Uterus (tissue), 4 donors: ENCODE results near the gene ADK. TPM values are rescaled to one million over a fixed set of nuclear protein-coding genes. Genes with fewer than 3 reads are reported as not detected.

Source experiments
- DNase-seq, 2 donors: peaks; one replicate each; pipeline ENCODE4 v3.0.0-alpha.2; 2019 to 2020
- H3K27ac ChIP-seq, 2 donors: fragments of 200-600 bp; sonication (generic); 1 replicate in 1 of 2; 2 replicates in 1 of 2; pipeline ENCODE4 v1.5.1; 2016 to 2018
- H3K27me3 ChIP-seq, 2 donors: fragments of 200-600 bp; sonication (generic); one replicate each; pipeline ENCODE4 v1.5.1; 2018 to 2019; ENCODE audit warnings: control low read depth in 1 of 2
- H3K36me3 ChIP-seq, 2 donors: fragments of 200-600 bp; sonication (generic); one replicate each; pipeline ENCODE4 v1.5.1; 2019; ENCODE audit warnings: control low read depth in 1 of 2
- H3K4me1 ChIP-seq, 2 donors: fragments of 200-600 bp; sonication (generic); one replicate each; pipeline ENCODE4 v1.5.1; 2018 to 2019; ENCODE audit warnings: control low read depth in 1 of 2
- H3K4me3 ChIP-seq, 2 donors: fragments of 200-600 bp; sonication (generic); 1 replicate in 1 of 2; 2 replicates in 1 of 2; pipeline ENCODE4 v1.5.1; 2018 to 2019; ENCODE audit warnings: mild to moderate bottlenecking in 1 of 2
- H3K9me3 ChIP-seq, 2 donors: fragments of 200-600 bp; sonication (generic); one replicate each; pipeline ENCODE4 v1.5.1; 2019; ENCODE audit warnings: control low read depth in 1 of 2
- CTCF ChIP-seq, 4 experiments: fragments of 200-600 bp in 2 of 4; fragments of 450-650 bp in 2 of 4; sonication (generic) in 2 of 4; IDR thresholded peaks; one replicate each; pipeline ENCODE4 v1.5.1; 2016 to 2019; ENCODE audit warnings: antibody characterized with exemption in 4 of 4, mild to moderate bottlenecking in 2 of 4, moderate library complexity in 1 of 4
- POLR2A ChIP-seq, 2 donors: fragments of 450-650 bp; IDR thresholded peaks; one replicate each; pipeline ENCODE4 v1.6.1; 2016; ENCODE audit warnings: antibody characterized with exemption in 2 of 2, mild to moderate bottlenecking in 1 of 2, moderate library complexity in 1 of 2
- intact Hi-C: fragments of 100-400 bp; cut with DNase I; formaldehyde crosslinking; loops from one replicate; pipeline ENCODE4 v1.15.1; 2023; ENCODE audit warnings: low total_unique reads
- total RNA-seq, 4 donors: library from RNA; depleted of rRNA in 3 of 4; stranded (reverse); fragments of >200 nt in 3 of 4; gene quantifications; one replicate each; pipeline versions ENCODE4 v1.1.0 to v1.2.4, GENCODE V29; 2014 to 2023
- donor health status: DM: yes; HTN: yes; CAD: no.

ADK gene
- total RNA-seq, 4 donors from 2014 or later = 12.6 to 41.1 (median 19.0) TPM

- intact Hi-C loops = no loop called here
Observed at GRCh38 chr10:74380795-74381194, 229.8 kb downstream of the ADK start.

GRCh38 chr10:74381291-74381853 lies 230.4 kb downstream of the ADK start:
- TF ChIP-seq CTCF (IDR thresholded peaks at IDR 0.05) (no peak), POLR2A (IDR thresholded peaks at IDR 0.05) (no peak)
- Histone ChIP-seq H3K36me3 (no peaks in the 10 kb centered on the region), H3K27me3 (no peaks in the 10 kb centered on the region), H3K4me1 (no peaks in the 10 kb centered on the region), H3K27ac (no peak overlapping the region), H3K4me3 (no peak overlapping the region), H3K9me3 (no peaks in the 10 kb centered on the region)
- intact Hi-C loops = no loop called here
- DNase-seq = no peak

More at GRCh38 chr10:74380795-74381194, 229.8 kb downstream of the ADK start:
- H3K27me3 ChIP-seq = no peaks in the 10 kb centered on the region
- DNase-seq = no peak
- H3K4me3 ChIP-seq = no peak overlapping the region
- TF ChIP-seq POLR2A (IDR thresholded peaks at IDR 0.05) = no peak
- no peak for TF ChIP-seq CTCF (IDR thresholded peaks at IDR 0.05)
- no peaks in the 10 kb centered on the region for H3K36me3 ChIP-seq
- no peaks in the 10 kb centered on the region for H3K9me3 ChIP-seq
- H3K27ac ChIP-seq = no peak overlapping the region
- no peaks in the 10 kb centered on the region for H3K4me1 ChIP-seq

- Histone ChIP-seq H3K4me3 (no peak overlapping the region), H3K9me3 (no peaks in the 10 kb centered on the region), H3K27me3 (no peaks in the 10 kb centered on the region), H3K27ac (no peak overlapping the region), H3K4me1 (no peaks in the 10 kb centered on the region), H3K36me3 (no peaks in the 10 kb centered on the region)
- no peak for DNase-seq
- intact Hi-C loops = no loop called here
- TF ChIP-seq POLR2A (IDR thresholded peaks at IDR 0.05) (no peak), CTCF (IDR thresholded peaks at IDR 0.05) (no peak)
Observed at GRCh38 chr10:74382663-74383062, 231.6 kb downstream of the ADK start.

- no peak for DNase-seq
- Histone ChIP-seq H3K27me3 (no peaks in the 10 kb centered on the region), H3K27ac (no peak overlapping the region), H3K4me1 (no peaks in the 10 kb centered on the region), H3K4me3 (no peak overlapping the region), H3K36me3 (no peaks in the 10 kb centered on the region), H3K9me3 (no peaks in the 10 kb centered on the region)
- TF ChIP-seq CTCF (IDR thresholded peaks at IDR 0.05) (no peak), POLR2A (IDR thresholded peaks at IDR 0.05) (no peak)
- intact Hi-C loops = no loop called here
Observed at GRCh38 chr10:74383642-74384041, 232.6 kb downstream of the ADK start.

- intact Hi-C loops = no loop called here
- no peak overlapping the region for H3K27ac ChIP-seq
- no peaks in the 10 kb centered on the region for H3K4me1 ChIP-seq
- DNase-seq = no peak
- no peak for TF ChIP-seq POLR2A (IDR thresholded peaks at IDR 0.05)
- TF ChIP-seq CTCF (IDR thresholded peaks at IDR 0.05) = no peak
- H3K36me3 ChIP-seq = no peaks in the 10 kb centered on the region
- H3K9me3 ChIP-seq = no peaks in the 10 kb centered on the region
- H3K4me3 ChIP-seq = no peak overlapping the region
- H3K27me3 ChIP-seq = no peaks in the 10 kb centered on the region
Observed at GRCh38 chr10:74384615-74385183, 233.7 kb downstream of the ADK start.
